ENCODE data around the gene POM121L2. TPM values are rescaled to one million over a fixed set of nuclear protein-coding genes. Genes with fewer than 3 reads are reported as not detected.

Gene POM121L2
- total and polyA plus RNA-seq, 9 of the 15 experiments (the other 6 are each of a cell fraction or from before 2014, with no cell fraction given), result 0.23 to 0.45 TPM; not detected in 7

DNA sequence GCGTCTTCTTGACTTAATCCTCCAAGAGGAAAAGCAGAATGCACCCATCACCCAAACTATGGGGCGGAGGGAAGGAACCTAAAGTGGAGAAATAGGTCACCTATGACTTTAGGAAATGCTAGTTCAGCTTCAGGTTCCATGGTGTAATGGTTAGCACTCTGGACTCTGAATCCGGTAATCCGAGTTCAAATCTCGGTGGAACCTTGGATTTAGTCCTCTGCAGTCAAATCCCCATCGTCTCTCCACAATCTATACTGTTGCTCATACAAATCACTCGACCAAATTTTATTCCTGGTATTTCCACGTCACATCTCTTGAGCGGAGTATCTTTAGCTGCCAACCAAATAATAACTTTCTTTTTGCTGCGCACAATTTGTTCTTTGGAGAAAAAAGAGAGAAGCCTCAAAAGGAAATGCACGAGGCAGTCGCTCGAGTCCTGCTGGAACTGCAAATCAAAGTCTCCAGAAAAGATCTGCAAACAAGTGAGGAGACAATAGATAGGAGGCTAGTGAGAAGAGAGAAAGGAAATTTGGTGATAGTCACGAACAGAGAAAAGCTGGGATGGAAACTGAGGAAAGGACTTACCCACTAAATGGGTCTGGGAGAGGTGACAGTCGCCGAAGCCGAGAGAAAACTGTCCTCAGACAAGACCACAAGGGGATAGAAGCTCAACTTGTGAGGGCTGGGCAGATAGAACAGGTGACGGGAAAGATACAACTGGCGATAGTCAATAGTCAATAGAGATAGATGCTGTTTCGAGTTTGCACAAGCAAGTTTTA, 16.6 kb downstream of the POM121L2 start (continued):
- TF ChIP-seq, protein P1, sequence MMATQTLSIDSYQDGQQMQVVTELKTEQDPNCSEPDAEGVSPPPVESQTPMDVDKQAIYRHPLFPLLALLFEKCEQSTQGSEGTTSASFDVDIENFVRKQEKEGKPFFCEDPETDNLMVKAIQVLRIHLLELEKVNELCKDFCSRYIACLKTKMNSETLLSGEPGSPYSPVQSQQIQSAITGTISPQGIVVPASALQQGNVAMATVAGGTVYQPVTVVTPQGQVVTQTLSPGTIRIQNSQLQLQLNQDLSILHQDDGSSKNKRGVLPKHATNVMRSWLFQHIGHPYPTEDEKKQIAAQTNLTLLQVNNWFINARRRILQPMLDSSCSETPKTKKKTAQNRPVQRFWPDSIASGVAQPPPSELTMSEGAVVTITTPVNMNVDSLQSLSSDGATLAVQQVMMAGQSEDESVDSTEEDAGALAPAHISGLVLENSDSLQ (IDR thresholded peaks at IDR 0.05), result peak; percentile 36; the same call in 1 of the 2 replicates
- peak; percentile 88 to 91 for TF ChIP-seq RCOR1 (IDR thresholded peaks at IDR 0.05; ENCODE audit: borderline replicate concordance in 1 of 2, low read depth in 2 of 2, low read length in 2 of 2)
- peak; percentile 44; the same call in 1 of the 2 replicates for TF ChIP-seq NFATC3 (IDR thresholded peaks at IDR 0.05)
- TF ChIP-seq GABPA (tag; conservative IDR thresholded peaks at IDR 0.05; ENCODE audit: low read depth), result 0 out of 2 replicates have a peak, but pooled peaks have one; percentile 23
- TF ChIP-seq CREM (IDR thresholded peaks at IDR 0.05; ENCODE audit: low read depth), result peak; percentile 40; the same call in 1 of the 2 replicates
- TF ChIP-seq, protein P2, sequence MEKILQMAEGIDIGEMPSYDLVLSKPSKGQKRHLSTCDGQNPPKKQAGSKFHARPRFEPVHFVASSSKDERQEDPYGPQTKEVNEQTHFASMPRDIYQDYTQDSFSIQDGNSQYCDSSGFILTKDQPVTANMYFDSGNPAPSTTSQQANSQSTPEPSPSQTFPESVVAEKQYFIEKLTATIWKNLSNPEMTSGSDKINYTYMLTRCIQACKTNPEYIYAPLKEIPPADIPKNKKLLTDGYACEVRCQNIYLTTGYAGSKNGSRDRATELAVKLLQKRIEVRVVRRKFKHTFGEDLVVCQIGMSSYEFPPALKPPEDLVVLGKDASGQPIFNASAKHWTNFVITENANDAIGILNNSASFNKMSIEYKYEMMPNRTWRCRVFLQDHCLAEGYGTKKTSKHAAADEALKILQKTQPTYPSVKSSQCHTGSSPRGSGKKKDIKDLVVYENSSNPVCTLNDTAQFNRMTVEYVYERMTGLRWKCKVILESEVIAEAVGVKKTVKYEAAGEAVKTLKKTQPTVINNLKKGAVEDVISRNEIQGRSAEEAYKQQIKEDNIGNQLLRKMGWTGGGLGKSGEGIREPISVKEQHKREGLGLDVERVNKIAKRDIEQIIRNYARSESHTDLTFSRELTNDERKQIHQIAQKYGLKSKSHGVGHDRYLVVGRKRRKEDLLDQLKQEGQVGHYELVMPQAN (IDR thresholded peaks at IDR 0.05; ENCODE audit: borderline replicate concordance), result peak; percentile 54; the same call in 1 of the 2 replicates
- TF ChIP-seq CTBP1 (IDR thresholded peaks at IDR 0.05; ENCODE audit: borderline replicate concordance), result peak; percentile 62
- TF ChIP-seq, protein P3, sequence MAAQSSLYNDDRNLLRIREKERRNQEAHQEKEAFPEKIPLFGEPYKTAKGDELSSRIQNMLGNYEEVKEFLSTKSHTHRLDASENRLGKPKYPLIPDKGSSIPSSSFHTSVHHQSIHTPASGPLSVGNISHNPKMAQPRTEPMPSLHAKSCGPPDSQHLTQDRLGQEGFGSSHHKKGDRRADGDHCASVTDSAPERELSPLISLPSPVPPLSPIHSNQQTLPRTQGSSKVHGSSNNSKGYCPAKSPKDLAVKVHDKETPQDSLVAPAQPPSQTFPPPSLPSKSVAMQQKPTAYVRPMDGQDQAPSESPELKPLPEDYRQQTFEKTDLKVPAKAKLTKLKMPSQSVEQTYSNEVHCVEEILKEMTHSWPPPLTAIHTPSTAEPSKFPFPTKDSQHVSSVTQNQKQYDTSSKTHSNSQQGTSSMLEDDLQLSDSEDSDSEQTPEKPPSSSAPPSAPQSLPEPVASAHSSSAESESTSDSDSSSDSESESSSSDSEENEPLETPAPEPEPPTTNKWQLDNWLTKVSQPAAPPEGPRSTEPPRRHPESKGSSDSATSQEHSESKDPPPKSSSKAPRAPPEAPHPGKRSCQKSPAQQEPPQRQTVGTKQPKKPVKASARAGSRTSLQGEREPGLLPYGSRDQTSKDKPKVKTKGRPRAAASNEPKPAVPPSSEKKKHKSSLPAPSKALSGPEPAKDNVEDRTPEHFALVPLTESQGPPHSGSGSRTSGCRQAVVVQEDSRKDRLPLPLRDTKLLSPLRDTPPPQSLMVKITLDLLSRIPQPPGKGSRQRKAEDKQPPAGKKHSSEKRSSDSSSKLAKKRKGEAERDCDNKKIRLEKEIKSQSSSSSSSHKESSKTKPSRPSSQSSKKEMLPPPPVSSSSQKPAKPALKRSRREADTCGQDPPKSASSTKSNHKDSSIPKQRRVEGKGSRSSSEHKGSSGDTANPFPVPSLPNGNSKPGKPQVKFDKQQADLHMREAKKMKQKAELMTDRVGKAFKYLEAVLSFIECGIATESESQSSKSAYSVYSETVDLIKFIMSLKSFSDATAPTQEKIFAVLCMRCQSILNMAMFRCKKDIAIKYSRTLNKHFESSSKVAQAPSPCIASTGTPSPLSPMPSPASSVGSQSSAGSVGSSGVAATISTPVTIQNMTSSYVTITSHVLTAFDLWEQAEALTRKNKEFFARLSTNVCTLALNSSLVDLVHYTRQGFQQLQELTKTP (IDR thresholded peaks at IDR 0.05; ENCODE audit: low read depth in 1 of 2, partially characterized antibody in 2 of 2), result peak; percentile 23 to 26
- TF ChIP-seq HDAC1 (IDR thresholded peaks at IDR 0.05), result peak; percentile 83 to 98
- TF ChIP-seq SIN3B (IDR thresholded peaks at IDR 0.05; ENCODE audit: low read depth), result peak; percentile 52; the same call in 1 of the 2 replicates
- no peak for TF ChIP-seq IRF2 (CRISPR knock-in tag; IDR thresholded peaks at IDR 0.05)
- no peak for TF ChIP-seq ZBTB7A (IDR thresholded peaks at IDR 0.05; ENCODE audit: borderline replicate concordance, control insufficient read depth, low read depth, low read length)
- TF ChIP-seq FOXK2 (conservative IDR thresholded peaks at IDR 0.05 in 1 of 2, IDR thresholded peaks at IDR 0.05 in 1 of 2; ENCODE audit: low read depth in 2 of 2), result peak in 1 of 2 experiments; percentile 49; a peak in 2 of 4 replicates
- TF ChIP-seq POLR3A (IDR thresholded peaks at IDR 0.05; ENCODE audit: borderline replicate concordance, extremely low read depth, insufficient read depth, insufficient read length), result peak; percentile 98
- 0 out of 2 replicates have a peak, but pooled peaks have one; percentile 9 for TF ChIP-seq ZNF75A (CRISPR knock-in tag; IDR thresholded peaks at IDR 0.05)
